ENCODE data around the gene TUBB4B. TPM values are rescaled to one million over a fixed set of nuclear protein-coding genes. Genes with fewer than 3 reads are reported as not detected.

Gene TUBB4B
- polyA plus RNA-seq, 2 of the 4 experiments (the other 2 are of a cell fraction): 256 to 671 TPM

- Histone ChIP-seq H3K27ac (no peak overlapping the region), H3K4me3 (no peak overlapping the region), H3K4me1 (peaks cover 27% of the 10 kb centered on the region), H3K4me2 (no peak overlapping the region), H3K9me3 (no peaks in the 10 kb centered on the region)
- ATAC-seq (no peak), FAIRE-seq (no peak), DNase-seq (ENCODE audit: low read depth in 1 of 2, low spot score in 1 of 2) (no peak)
- ChIA-PET POLR2A (interaction anchor here (1.1 kb wide), 1 partner anchor 16 kb away, joined by 3 read pairs; the partner anchor contains the start of gene TPRN), CTCF (interaction anchor here (0.8 to 9.9 kb wide), 12 partner anchors 8 to 187 kb away, joined by 3 to 71 read pairs (median 4); partner anchors contain the start of genes RNF224, SSNA1 and TUBB4B)
- WGBS (ENCODE audit: missing lambda C conversion rate): 95% methylated on average over 25 of the region's 30 CpGs
- TF ChIP-seq BHLHE40 (IDR thresholded peaks at IDR 0.05; ENCODE audit: low read depth, low read length): no peak
- no peak for TF ChIP-seq ESRRA (IDR thresholded peaks at IDR 0.05; ENCODE audit: borderline replicate concordance, low read length)
- no peak for TF ChIP-seq JUNB (IDR thresholded peaks at IDR 0.05)
- no peak for TF ChIP-seq MAZ (IDR thresholded peaks at IDR 0.05; ENCODE audit: borderline replicate concordance, low read depth, low read length)
- TF ChIP-seq EHMT2 (IDR thresholded peaks at IDR 0.05; ENCODE audit: low read depth): no peak
- TF ChIP-seq, protein P1, sequence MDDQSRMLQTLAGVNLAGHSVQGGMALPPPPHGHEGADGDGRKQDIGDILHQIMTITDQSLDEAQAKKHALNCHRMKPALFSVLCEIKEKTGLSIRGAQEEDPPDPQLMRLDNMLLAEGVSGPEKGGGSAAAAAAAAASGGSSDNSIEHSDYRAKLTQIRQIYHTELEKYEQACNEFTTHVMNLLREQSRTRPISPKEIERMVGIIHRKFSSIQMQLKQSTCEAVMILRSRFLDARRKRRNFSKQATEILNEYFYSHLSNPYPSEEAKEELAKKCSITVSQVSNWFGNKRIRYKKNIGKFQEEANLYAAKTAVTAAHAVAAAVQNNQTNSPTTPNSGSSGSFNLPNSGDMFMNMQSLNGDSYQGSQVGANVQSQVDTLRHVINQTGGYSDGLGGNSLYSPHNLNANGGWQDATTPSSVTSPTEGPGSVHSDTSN (IDR thresholded peaks at IDR 0.05): no peak
- TF ChIP-seq, protein P2, sequence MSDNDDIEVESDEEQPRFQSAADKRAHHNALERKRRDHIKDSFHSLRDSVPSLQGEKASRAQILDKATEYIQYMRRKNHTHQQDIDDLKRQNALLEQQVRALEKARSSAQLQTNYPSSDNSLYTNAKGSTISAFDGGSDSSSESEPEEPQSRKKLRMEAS (IDR thresholded peaks at IDR 0.05): no peak
- TF ChIP-seq CTCF (IDR thresholded peaks at IDR 0.05): no peak
- no peak for TF ChIP-seq USF2 (IDR thresholded peaks at IDR 0.05)
- no peak for TF ChIP-seq NR3C1 (IDR thresholded peaks at IDR 0.05)
- TF ChIP-seq EHF (CRISPR knock-in tag; IDR thresholded peaks at IDR 0.05): no peak
- no peak for TF ChIP-seq CEBPB (IDR thresholded peaks at IDR 0.05)
- no peak for TF ChIP-seq HES2 (IDR thresholded peaks at IDR 0.05)
- no peak for TF ChIP-seq SREBF2 (IDR thresholded peaks at IDR 0.05)
- no peak for TF ChIP-seq MYC (IDR thresholded peaks at IDR 0.05; ENCODE audit: borderline replicate concordance, low read length)
- TF ChIP-seq, protein P3, sequence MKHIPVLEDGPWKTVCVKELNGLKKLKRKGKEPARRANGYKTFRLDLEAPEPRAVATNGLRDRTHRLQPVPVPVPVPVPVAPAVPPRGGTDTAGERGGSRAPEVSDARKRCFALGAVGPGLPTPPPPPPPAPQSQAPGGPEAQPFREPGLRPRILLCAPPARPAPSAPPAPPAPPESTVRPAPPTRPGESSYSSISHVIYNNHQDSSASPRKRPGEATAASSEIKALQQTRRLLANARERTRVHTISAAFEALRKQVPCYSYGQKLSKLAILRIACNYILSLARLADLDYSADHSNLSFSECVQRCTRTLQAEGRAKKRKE (CRISPR knock-in tag; IDR thresholded peaks at IDR 0.05; ENCODE audit: low read depth): no peak
- no peak for TF ChIP-seq HOXA7 (CRISPR knock-in tag; IDR thresholded peaks at IDR 0.05)
Observed at GRCh38 chr9:137216188-137216965, 24.7 kb upstream of the TUBB4B start.

- peak in 1 of 2 experiments; percentile 14; a peak in 3 of 6 replicates for ATAC-seq
- POLR2A ChIA-PET: interaction anchor here (1.1 kb wide), 1 partner anchor 17 kb away, joined by 3 read pairs; the partner anchor contains the start of gene TPRN
- CTCF ChIA-PET: interaction anchor here (0.8 to 9.9 kb wide), 9 partner anchors 9 to 85 kb away, joined by 3 to 71 read pairs (median 4); partner anchors contain the start of genes RNF224, SSNA1 and TUBB4B
- WGBS (ENCODE audit: missing lambda C conversion rate): 62% methylated on average over 31 of the region's 36 CpGs
- Histone ChIP-seq H3K4me1 (peaks cover 33% of the 10 kb centered on the region), H3K4me3 (no peak overlapping the region), H3K4me2 (no peak overlapping the region), H3K9me3 (no peaks in the 10 kb centered on the region), H3K27ac (peak overlapping the region in 1 of 2 experiments; percentile 76; a peak in 3 of 6 replicates)
- no peak for FAIRE-seq
- DNase-seq (ENCODE audit: low read depth in 1 of 2, low spot score in 1 of 2): no peak
- TF ChIP-seq JUNB (IDR thresholded peaks at IDR 0.05) (no peak), CTCF (IDR thresholded peaks at IDR 0.05) (no peak), CHD4 (IDR thresholded peaks at IDR 0.05; ENCODE audit: borderline replicate concordance) (no peak), KDM1A (IDR thresholded peaks at IDR 0.05; ENCODE audit: low read depth) (no peak), USF2 (IDR thresholded peaks at IDR 0.05) (no peak), NPAS2 (CRISPR knock-in tag; IDR thresholded peaks at IDR 0.05; ENCODE audit: borderline replicate concordance) (no peak), EP300 (IDR thresholded peaks at IDR 0.05) (no peak), JUN (IDR thresholded peaks at IDR 0.05) (no peak; a peak in 1 of 5 replicates), TFCP2L1 (CRISPR knock-in tag; IDR thresholded peaks at IDR 0.05) (no peak)
- TF ChIP-seq, protein P3 (CRISPR knock-in tag; IDR thresholded peaks at IDR 0.05; ENCODE audit: low read depth): no peak
Observed at GRCh38 chr9:137217276-137218211, 23.5 kb upstream of the TUBB4B start.

Data from A549 (cell line).